GM10266 (cell line): ENCODE results near the gene MACROD2.
"Not testable (repeated sequence)": the region's sequence is repeated elsewhere in the genome, so short reads cannot be mapped to it uniquely, and the experiment has no call there.

Experiments used
- DNase-seq: peaks from one replicate; pipeline ENCODE4 v3.0.0; 2012; ENCODE audit errors: extremely low spot score
- CTCF ChIP-seq: IDR thresholded peaks from 2 replicates; pipeline ENCODE4 v1.5.1; 2012; ENCODE audit warnings: mild to moderate bottlenecking, low read depth; ENCODE audit not compliant: control insufficient read depth, insufficient read depth; ENCODE audit errors: missing control alignments

Gene MACROD2

DNA sequence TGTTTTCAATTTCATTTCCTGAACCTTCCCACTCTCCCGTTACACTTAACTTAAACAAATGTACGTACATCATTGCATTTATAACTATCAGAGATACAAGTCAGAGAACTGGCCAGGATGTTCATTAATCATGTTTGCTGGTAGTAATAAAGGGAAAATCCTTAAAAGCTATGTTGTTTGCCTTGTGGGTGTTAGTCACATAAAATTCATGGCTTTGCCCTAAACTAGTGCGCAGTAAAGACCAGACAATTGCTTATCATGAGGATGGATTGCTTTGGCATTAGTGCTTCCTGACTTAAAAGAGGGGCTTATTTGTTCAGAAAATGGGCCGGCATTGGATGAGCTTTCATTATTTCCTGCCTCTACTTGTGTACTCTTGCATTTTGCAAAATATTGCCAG is 1379.4 kb downstream of the MACROD2 start:
- no peak for DNase-seq
- TF ChIP-seq CTCF = no peak

GRCh38 chr20:15375836-15376235 is 1380.5 kb downstream of the MACROD2 start:
- DNase-seq = no peak
- no peak for TF ChIP-seq CTCF

- not testable (repeated sequence) for DNase-seq
Observed at GRCh38 chr20:15377603-15378002, 1382.3 kb downstream of the MACROD2 start.

GRCh38 chr20:15378151-15378550 is 1382.8 kb downstream of the MACROD2 start:
- DNase-seq = no peak
- TF ChIP-seq CTCF = no peak

DNA sequence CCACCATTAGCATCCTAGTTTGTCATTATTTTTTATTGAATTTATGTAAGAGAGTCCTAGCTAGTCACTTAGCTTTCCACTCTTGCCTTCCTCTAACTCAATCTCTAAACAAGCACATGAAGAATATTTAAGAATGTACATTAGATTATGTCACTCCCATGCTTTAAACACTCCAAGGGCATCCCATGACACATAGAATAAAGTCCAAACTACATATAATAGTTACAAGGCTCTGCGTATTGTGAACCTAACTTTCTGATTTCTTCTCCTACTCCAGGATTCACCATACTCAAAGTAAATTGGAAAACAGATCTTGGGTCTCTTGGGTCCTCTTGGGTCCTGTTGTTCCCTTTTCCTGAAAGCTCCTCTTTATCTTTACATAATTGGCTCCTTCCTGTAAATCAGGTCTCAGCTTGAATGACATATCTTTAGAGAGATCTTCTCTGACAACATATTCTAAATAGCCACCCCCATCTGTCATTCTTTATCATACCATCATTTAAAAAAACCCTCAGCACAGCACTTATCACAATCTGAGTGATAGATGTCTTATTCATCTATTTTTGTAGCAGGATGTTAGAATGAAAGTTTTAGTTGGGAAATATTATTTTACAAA is 1384.5 kb downstream of the MACROD2 start:
- DNase-seq = no peak
- no peak for TF ChIP-seq CTCF

- DNase-seq = no peak
- TF ChIP-seq CTCF = no peak
Observed at GRCh38 chr20:15380770-15381169, 1385.5 kb downstream of the MACROD2 start.

DNA sequence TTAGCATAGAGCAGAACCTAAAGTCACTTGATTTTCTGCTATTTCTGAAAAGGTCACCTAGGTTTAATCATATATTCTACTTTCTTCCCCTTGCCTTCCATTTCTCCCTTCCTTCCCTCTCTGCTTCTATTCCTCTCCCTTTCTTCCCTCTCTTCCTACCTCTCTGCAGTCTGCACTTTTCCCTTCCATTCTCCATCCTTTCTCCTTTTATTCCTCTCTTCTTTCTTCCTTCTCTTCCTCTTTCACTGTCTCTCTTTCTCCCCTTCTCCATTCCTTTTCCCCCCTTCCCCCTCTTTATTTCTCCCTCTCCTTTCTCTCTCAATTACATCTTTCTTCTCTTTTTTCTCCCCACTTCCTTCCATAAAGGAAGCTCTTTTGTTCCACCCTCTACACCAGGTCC is 1391.9 kb downstream of the MACROD2 start:
- no peak for TF ChIP-seq CTCF
- no peak for DNase-seq

GRCh38 chr20:15395457-15395856 is 1400.1 kb downstream of the MACROD2 start:
- no peak for DNase-seq
- TF ChIP-seq CTCF = no peak
